Transverse colon (tissue), 4 donors: Measurements from ENCODE around the gene MTERF2.

ENCODE experiments used
- CTCF ChIP-seq, 5 experiments: fragments of 200-600 bp in 3 of 5; fragments of 450-650 bp in 2 of 5; sonication (generic) in 3 of 5; IDR thresholded peaks; 1 replicate in 2 of 5; 2 replicates in 3 of 5; pipeline ENCODE4 v1.5.1; 2016 to 2017; ENCODE audit warnings: antibody characterized with exemption in 5 of 5, inconsistent platforms in 3 of 5, mild to moderate bottlenecking in 2 of 5, moderate library complexity in 1 of 5
- POLR2AphosphoS5 ChIP-seq, 3 donors: sonication (generic); formaldehyde crosslinking; IDR thresholded peaks; one replicate each; pipeline ENCODE4 v1.6.1; 2016; ENCODE audit warnings: antibody characterized with exemption in 3 of 3

DNA sequence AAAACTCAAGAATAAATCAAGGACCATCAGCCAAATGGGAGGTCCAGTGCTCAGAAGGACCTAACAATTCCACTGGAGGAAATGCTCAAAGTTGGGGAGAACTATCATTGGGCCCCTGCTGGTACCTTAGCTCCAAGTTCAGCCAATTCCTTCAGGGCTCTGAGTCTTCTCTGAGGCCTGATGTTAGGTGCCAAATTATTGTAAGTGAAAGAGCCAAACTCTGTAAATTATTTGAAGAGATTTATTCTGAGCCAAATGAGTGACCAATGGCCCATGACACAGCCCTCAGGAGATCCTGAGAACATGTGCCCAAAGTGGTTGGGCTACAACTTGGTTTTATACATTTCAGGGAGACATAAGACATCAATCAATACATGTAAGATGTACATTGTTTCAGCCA is 39.5 kb downstream of the MTERF2 start:
- no peak for TF ChIP-seq CTCF (IDR thresholded peaks at IDR 0.05)
- no peak for TF ChIP-seq POLR2AphosphoS5 (IDR thresholded peaks at IDR 0.05)
